Limb (tissue), 2 donors: ENCODE results near the gene CBY2.
A peak's percentile ranks its signal among the peaks of the same experiment; 100 is the strongest.
"Not testable (repeated sequence)": the region's sequence is repeated elsewhere in the genome, so short reads cannot be mapped to it uniquely, and the experiment has no call there.

Experiments used
- DNase-seq, 2 donors: peaks; one replicate each; pipeline ENCODE4 v3.0.0-alpha.2; 2016; ENCODE audit errors: extremely low spot score in 2 of 2

The CBY2 gene

GRCh38 chr13:45742985-45743384 lies 40.9 kb downstream of the CBY2 start:
- DNase-seq, result no peak

GRCh38 chr13:45744979-45745378 lies 42.9 kb downstream of the CBY2 start:
- DNase-seq, result no peak

- no peak for DNase-seq
Measured at GRCh38 chr13:45747071-45747470, 45.0 kb downstream of the CBY2 start.

- peak; percentile 26 to 60 for DNase-seq
Measured at GRCh38 chr13:45748941-45749759, 47.0 kb downstream of the CBY2 start.

- no peak for DNase-seq
Measured at GRCh38 chr13:45750566-45750965, 48.4 kb downstream of the CBY2 start.

GRCh38 chr13:45751885-45752284 lies 49.8 kb downstream of the CBY2 start:
- DNase-seq, result no peak

- DNase-seq, result no peak
Measured at GRCh38 chr13:45752510-45752909, 50.4 kb downstream of the CBY2 start.

GRCh38 chr13:45756498-45756897 lies 54.4 kb downstream of the CBY2 start:
- not testable (repeated sequence) for DNase-seq

- DNase-seq, result not testable (repeated sequence)
Measured at GRCh38 chr13:45757589-45757988, 55.5 kb downstream of the CBY2 start.

- no peak for DNase-seq
Measured at GRCh38 chr13:45763419-45763818, 61.3 kb downstream of the CBY2 start.
